ENCODE results near the gene PPIL1.

The PPIL1 gene

DNA sequence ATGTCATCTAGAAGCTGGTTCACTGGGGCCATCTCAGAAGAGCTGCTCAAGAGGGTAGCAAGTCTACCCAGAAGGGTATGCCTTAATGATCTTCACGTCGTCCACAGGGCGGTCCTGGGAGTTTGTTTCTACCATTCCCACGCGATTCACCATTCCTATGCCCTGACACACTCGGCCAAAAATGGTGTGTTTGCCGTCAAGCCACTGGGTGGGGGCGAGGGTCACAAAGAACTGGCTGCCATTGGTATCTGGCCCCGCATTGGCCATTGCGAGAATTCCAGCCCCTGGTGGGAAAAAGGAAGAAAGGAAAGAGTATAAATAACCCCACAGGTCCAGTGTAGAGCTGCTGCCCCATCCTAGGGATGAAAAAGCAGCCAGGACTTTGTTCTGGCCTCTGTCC is 18.9 kb downstream of the PPIL1 start:
- DNase-seq (ENCODE audit: low spot score), result no peak

DNA sequence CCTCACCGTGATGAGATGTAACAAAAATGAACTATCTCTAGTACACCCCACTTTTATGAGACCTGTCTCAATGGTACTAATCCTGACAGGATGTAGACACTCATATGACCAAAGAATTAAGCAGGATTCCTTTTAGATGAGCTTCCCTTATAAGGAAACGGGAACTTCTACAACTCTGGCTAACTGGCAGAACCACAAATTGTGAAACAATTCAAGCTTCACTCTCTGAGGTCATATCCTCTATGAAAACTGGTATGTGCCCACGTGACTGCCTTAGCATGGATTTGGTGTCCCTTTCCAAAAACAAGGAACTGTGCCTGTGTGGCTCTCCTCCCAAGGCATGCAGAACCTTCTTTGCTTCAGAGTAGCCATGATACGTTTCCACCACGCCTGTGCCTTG is 21.3 kb downstream of the PPIL1 start:
- no peak for DNase-seq (ENCODE audit: low spot score)

DNA sequence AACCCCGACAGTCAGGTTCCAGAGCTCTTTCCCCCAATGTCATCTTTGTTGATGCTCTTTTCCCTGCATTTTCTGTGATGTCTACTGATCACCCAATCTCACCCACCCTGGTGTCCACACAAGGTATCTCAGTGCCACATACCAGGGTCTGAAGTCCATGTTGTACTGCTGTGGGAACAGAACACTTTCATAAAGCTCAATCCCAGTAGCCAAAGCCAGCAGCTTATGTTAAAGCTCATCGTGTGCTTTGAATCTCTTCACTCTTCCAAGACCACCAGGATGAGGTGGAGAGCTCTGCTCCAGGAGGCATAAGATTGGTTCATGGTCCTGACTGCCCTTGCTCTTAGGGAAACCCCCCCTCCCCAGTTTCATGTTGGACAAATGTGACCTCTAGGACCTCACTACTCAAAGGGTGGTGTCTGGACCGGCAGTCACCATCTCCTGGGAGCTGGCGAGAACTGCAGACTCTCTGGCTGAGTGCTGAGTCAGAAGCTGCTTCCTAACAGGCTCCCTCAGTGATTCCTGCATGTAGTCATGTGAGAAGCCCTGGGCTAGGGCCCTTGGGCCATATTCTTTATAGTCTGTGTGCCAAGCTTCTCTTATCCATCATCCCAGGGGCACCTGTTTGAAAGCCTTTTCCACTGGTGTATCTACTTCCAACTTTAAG is 22.0 kb downstream of the PPIL1 start:
- DNase-seq (ENCODE audit: low spot score), result no peak

DNA sequence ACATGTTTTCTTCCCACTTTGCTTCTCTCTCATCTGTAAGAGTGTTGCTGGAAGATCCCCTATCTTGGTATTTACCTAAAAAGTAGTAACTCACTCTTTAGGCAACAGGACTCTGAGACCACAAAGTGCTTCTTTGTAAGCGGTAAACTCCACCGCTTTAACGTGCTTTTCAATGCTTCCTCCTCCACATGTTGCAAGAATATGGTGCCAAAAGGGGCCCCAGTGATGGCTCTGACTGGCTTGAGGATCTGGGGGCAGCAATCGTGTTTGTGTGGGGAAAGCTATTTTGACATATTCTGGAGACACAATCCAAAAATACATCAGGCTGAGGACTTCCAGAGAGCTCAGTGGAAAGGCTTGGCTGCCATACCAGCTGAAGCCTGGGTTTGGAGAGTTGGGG is 23.0 kb downstream of the PPIL1 start:
- DNase-seq (ENCODE audit: low spot score), result no peak

DNA sequence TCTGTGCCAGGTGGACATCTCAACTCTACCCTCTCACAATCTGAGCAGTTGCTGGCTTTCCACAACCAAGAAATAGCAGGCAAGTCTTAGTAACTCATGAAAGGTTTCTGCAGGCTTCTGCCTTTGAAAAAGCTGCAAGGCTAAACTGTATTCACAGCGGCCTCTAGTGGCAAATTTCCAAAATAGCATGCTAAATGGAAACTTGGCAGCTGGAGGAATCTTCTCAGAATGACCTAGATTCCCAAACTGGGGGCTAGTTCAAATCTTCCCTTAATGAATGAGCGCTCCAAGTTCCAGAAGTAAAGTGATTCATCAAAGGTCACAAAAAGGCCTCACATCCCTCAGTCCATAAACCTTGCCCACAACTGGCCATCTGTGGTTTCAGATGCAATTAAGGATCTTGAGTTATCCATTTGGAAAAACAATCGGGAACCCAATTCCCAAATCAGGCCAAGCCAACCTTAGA is 23.4 kb downstream of the PPIL1 start:
- no peak for DNase-seq (ENCODE audit: low spot score)

DNA sequence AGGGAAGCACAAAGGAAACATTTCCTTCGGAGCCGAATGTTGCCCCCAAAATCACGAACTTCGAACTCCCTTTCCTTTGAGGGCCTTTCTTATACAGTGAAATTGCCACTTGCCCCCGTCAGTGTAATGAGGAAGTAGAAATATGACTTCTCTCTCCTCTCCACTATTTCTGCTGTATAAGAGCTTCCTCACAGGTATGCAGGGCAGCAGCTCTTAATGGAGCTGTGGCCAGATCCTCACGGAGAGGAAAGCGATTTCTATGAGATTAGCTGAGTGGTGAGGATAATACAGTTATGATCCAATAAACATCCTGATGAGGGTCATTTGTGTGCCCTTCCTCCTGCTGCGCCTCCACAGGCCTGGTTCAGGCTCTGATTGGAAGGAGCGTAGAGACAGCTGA is 24.6 kb downstream of the PPIL1 start:
- DNase-seq (ENCODE audit: low spot score), result no peak

DNA sequence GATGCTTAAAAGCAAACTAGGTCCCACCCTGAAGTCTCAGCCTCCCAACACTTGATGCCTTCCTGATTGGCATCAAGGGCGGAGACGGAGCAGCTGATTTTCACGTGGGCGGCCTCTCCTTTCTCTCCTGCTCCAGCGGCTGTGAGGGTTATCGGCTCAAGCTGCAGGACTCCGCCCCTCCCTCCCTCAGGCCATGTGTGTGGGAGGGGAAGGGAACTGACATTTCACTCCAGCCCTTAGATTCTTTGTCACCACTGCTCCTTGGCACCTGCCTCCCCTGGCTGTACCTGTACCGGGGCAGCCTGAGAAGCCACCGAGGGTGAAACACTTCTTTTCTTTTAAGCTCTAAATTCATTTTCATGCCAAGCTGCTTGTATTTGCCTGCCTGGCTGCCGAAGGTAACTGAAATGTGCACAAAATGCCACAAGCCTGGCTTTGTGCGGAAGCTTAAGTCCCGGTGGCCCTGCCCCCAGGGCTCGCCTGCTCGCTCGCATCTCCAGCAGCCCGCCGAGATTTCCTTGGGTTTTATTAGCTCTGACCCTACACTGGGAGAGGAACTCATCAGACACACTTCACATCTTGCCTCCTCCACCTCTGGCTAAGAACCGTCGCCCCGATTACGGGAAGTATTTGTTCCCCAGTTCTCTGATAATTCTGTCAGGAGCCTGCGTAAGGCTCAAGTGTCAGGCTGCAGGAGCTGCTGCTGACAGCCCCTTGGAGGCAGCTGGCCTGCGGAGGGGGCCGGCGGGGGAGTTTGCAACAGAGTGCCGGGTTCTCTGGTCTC is 25.8 kb downstream of the PPIL1 start:
- DNase-seq (ENCODE audit: low spot score), result no peak

DNA sequence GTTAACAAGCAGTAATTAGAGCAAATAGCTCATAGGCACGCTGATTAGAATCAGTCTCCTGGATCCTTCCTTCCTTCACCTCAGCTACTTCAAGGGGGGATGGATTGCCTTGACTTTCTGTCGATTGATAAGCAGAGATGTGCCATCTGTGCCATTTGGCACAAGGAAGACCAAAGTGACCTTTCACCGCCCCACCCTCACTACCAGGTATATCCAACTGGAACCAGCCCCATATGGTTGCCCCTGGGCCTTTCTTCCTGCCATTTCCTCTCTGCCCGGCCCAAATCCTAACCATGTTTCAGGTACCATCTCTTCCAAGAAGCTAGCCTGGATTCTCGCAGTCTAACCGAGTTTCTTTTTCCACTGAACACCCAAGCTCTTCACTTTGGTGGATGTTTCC is 26.6 kb downstream of the PPIL1 start:
- no peak for DNase-seq (ENCODE audit: low spot score)

DNA sequence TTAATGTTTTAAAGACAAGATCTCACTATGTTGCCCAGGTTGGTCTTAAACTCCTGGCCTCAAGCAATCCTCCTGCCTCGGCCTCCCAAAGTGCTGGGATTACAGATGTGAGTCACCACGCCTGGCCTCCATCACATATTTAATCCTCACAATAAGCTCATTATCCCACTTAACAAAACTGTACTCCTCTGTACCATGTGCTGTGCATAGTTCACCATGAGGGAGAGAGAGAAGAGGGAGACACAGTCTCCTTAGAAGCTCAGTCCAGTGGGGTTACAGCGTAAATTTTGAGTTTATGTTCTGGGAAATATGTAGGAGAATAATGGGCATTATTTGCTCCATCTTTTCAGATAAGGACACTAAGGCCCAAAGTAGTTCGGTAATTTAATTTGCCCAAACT is 27.5 kb downstream of the PPIL1 start:
- DNase-seq (ENCODE audit: low spot score), result no peak

DNA sequence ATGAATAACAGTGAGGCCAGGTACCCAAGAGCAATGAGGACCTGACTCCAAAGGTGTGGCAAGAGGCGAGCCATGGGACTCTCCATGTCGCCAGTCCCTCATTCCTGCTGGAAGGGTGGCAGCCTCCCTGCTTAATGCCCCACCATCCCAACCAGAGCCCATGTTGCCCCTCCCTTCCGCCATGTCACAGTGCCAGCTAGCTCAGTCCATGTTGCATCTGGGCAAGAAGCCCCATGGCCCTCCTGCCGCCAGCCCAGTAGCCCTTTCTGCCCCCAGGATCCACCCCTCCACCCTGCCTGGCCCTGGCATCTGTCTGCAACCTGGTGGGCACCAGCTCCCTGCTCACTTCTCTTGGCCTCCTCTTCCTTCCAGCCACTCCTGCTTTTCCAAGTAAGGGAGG is 29.4 kb downstream of the PPIL1 start:
- no peak for DNase-seq (ENCODE audit: low spot score)

DNA sequence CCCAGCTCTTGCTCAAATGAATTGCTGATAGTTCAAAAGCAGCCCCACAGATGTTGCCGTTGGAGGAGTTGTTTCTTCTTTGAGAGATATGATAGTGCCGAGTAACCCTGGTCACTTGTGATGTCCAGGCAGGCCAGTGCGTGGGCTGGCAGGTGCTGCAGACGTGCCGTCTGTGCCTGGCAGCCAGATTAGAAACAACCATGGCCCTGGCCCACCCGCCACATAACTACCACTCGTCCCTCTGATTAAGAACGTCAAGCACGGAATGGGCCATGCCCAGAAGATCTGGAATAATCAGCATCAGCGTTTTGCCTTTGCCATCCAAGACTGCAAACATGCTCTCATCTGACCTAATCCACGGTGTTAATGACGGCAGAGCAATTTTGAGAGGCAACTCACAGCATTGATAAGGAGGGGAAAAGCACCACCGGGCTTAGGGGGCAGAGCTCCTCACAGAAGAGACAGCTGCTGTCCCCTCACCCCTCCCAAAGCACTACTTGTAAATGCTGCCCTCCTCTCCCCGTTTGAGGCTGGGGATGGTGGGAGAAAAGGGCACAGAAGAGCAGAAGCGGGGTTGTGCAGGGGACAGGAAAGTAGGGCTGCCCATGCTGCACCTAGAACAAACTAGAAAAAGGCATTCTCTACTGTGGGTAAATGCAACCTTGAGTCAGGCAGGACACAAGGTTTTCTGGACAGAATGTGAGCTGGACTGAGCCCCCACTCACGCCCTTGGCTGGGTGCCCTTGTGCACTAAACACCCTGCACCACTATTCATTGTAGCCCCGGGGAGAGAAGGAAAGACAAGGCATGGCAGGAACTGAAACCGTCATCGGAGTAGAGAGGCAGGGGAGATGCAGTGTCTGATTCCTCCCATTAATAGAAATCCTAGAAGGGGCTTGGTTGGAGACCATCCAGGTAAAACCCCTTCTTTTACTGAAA is 30.1 kb downstream of the PPIL1 start:
- DNase-seq (ENCODE audit: low spot score), result no peak

DNA sequence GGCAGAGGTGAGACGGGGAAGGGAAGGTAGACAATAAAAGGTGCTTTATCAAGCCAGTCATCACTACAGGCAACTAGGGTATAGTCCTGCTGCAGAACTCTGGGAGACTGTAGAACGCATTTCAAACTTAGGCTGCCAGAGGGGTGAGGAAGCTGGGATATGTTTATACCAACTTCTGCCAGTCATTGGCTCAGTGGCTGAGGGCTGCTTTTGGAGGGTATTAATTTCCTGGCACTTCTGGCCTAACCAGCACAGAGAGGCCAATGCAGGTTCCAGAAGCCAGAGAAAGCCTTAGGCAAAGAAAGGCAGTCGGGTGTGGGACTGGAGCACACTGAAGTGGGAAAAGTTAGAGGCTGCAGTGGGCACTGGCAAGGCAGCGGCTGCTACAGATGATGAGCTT is 31.4 kb downstream of the PPIL1 start:
- DNase-seq (ENCODE audit: low spot score), result no peak

DNA sequence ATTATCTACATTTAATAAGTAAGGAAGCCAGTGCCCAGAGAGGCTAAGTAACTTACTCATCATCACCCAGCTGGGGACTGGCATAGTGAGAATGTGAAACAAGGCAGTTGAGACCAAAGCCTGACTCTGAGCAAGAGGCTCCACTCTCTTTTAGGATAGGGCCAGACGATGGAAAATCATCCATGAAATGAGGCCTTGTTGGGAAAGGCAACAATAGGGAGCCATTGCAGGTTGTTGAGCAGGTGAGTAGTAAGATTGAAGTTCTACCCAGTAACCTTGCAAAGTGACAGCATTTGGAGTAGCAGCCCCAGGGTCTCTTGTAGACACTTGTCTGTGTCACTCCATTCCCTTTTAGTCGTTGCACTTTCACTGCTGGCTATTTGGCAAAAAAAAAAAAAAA is 32.8 kb downstream of the PPIL1 start:
- DNase-seq (ENCODE audit: low spot score), result no peak

DNA sequence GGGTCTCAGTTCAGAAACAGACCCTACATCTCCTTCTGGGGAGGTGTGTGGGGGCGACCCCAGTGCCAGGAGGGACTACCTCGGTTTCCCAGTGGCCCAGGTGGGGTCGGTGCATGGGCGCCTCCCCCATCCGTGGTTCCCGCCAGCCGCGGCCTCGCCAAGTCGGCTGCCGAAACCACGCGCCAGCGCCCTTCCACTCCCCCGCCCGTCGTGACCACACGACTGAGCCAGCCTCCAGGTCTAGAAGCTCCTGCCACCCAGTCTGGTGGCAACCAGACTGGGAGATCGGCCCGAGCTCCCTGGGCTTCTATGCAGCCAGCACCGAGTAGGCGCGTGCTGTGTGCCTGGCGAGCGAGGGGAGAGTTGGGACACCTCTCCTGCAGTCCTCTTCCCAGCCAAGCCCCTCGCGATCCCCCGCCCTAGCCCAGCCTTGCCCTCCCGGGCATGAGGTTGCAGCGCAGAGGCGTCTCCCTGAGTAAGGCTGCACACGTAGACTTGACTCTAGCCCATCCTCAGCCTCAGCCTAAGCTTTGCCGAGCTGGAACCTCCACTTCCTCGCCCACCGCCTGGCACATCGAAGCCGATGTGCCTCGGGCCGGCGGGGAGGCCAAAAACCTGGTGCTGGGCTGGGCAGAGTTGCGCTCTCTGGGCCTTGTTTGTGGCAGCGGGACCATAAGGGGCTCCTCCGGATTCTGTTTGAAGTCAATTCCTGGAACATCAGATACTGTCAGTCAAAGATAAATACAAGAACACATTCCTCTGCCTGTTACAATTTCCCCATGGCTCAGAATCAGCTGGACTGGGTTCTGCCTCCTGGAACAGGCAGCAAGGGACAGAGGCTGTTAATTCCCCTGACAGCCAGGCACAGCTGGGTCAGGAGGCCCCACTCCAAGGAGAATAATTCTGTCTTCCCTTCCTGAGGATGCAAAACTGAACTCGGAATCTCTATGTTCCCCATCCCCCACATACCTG is 33.9 kb downstream of the PPIL1 start:
- DNase-seq (ENCODE audit: low spot score), result no peak

DNA sequence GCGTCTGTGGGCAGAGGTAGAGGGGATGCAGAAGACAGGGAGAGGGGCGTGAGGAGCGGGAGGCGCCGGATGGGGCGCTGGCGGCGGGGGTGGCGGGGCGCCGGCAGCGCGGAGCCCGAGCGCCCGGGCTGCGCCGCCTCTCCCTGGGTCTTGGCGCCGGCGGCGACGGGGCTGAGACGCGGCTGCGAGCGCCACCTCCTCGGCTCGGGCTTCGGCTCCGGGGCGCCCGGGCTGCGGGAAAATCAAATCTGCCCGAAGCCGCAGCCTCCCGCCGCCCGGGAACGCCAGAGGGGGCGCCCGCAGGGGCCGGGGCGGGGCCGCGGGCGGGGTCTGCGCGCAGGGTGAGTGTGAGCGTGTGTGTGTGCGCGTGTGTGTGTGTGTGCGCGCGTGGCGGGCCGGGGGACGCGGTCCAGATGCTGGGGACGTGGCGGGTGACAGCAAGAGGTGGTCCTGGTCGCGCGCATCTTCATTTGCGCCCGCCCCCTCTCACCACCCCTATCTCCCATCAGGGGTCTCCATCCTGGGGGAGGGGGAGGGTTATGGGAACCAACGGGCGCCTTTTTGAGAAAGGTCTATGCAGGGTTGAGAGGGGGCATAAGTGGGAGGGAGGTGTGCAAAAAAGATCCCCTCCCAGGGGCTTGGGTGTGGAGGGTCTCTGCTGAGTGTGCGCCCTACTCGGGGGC is 34.7 kb downstream of the PPIL1 start:
- DNase-seq (ENCODE audit: low spot score), result peak; percentile 78

DNA sequence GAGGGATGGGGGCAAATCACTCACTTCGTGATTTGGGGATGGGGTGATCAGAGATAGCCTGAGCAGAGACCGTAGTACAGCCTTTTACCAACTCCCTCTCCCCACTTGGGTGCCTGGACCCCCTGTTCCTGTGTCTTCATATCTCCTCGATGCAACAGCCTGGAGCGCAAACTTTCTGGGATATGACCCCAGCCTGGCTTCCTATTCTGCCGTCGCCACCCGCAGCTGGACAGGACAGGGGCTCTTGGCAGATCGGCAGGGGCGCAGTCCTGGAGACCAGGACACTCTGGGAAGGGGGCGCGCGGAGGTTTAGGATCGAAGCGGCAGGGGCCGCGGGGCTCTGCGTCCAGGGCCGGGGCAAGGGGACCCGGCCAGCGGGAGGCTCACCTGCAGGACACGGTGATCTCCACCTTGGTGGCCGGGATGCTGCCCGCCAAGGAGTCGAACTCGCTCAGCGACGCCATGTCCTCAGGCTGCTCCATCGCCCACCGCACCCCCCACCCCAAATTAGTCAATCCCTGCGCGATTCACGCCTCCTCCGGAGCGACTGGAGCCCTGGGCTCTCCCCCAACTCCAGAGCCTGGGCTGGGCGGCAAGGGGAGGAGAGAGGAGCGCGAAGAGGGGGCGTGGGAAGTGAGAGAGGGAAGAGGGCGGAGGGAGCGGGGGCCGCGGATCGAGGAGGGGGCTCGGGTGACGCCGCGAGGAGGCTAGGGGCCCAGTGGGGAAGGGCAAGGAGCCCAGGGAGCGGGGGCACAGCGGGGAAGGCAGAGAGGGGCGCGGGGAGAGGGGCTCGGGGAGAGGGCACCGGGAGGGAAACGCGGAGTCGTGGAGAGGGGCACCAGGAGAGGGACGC is 35.5 kb downstream of the PPIL1 start, which contains the start of gene CPNE5:
TSS of gene CPNE5 (minus strand) at position 549 of the 853 bp plus-strand sequence. CDS start at position 482, 67 bp downstream.
- DNase-seq (ENCODE audit: low spot score), result no peak

DNA sequence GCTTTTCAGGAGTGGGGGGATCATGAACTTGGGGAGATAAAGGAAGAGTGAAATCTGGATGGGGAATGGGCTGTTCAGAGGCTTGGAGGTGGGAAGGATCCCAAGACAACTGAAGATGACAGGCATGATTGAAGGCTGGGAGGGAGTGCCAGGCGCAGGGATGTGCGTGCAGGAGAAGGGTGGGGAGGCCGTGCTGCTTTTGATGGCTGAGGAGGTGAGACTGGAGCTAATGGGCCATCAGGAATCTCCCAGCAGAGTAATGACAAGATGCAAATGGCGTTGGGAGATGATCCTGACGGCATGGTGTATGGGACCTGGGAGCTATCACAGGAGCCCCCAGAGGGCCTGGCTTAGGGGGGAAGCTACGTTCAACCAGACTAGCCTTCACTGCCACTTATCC is 36.9 kb downstream of the PPIL1 start:
- DNase-seq (ENCODE audit: low spot score), result no peak

DNA sequence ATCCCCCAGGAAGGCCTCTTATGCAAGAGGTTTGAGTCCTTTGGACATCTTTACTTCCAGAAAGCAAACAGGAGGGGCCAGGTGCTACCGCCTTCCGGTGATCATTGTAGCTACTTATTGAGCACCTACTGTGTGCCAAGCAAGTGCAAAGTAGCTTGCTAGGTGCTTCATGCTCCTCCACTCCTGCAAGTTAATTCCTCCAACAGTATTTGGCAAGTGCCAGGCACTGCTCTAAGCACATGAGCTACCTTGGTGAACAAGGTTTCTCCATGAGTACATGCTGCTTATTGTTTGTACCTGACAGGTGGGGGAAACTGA is 37.6 kb downstream of the PPIL1 start:
- DNase-seq (ENCODE audit: low spot score), result no peak

DNA sequence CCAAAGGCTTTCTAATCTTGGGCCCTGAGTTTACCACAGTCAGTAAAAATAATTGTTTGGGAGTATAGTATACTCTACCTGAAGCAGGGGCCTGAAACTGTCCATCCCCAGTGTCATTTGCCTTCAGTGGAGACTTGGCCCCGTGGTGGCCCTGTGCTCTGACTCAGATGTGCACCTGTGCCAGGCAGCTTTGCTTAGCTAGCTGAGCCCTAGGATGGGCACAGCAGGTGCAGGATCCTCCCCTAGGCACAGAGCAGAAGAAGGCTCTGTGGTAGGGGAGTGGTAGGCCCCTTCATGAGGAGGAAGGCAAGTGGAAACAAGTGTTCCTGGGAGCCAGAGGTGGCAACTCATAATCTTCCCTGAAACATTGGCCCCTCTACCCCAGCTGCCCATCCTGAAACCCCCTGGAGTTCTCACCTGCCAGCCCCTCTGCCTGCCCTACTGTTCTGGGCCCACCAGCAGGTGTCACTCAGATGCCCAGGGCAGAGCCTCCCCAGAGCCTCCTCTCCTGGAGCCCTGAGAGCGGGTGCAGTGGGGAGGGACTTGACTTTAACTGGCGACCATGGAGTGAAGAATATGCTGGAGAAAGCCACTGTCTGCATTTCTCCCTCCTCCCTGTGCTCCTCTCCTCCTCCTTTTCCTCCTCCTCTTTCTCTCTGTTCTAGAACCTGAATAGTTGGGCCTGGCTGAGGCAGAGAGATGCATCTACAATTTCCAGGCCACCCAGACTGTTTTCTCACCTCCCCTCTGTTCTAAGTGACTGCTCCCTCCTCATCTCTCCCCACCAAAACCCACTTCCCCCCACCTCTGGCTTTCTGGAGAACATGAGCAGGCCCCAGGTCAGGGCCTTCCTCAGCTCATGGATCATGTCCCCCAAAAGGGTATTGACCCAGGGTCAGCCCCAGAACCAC is 38.2 kb downstream of the PPIL1 start:
- no peak for DNase-seq (ENCODE audit: low spot score)

All from left forelimb (tissue), 1 donor.